DMS53 treated with DMSO at 0.1 percent for 48 hours (cell line): ENCODE measurements around the gene CDCP2.
"Not testable (repeated sequence)": the region's sequence is repeated elsewhere in the genome, so short reads cannot be mapped to it uniquely, and the experiment has no call there.

Experiments used
- DNase-seq: peaks from one replicate; lab custom pipeline; 2025; ENCODE audit not compliant: unreplicated experiment; lab: John Stamatoyannopoulos, UW

The CDCP2 gene

GRCh38 chr1:54118704-54119103 lies 34.1 kb downstream of the CDCP2 start:
- no peak for DNase-seq

GRCh38 chr1:54117815-54118563 lies 34.8 kb downstream of the CDCP2 start:
- no peak for DNase-seq

- no peak for DNase-seq
Measured at GRCh38 chr1:54115520-54115919, 37.3 kb downstream of the CDCP2 start.

- DNase-seq: no peak
Measured at GRCh38 chr1:54114955-54115354, 37.8 kb downstream of the CDCP2 start.

GRCh38 chr1:54114001-54114400 lies 38.8 kb downstream of the CDCP2 start:
- DNase-seq: no peak

GRCh38 chr1:54112705-54113368 lies 40.0 kb downstream of the CDCP2 start:
- DNase-seq: no peak

- DNase-seq: no peak
Measured at GRCh38 chr1:54112027-54112426, 40.8 kb downstream of the CDCP2 start.

- no peak for DNase-seq
Measured at GRCh38 chr1:54111624-54112023, 41.2 kb downstream of the CDCP2 start.

- no peak for DNase-seq
Measured at GRCh38 chr1:54110996-54111395, 41.8 kb downstream of the CDCP2 start.

- no peak for DNase-seq
Measured at GRCh38 chr1:54109129-54110090, 43.4 kb downstream of the CDCP2 start.

- no peak for DNase-seq
Measured at GRCh38 chr1:54108156-54108555, 44.6 kb downstream of the CDCP2 start.

- DNase-seq: no peak
Measured at GRCh38 chr1:54107131-54107530, 45.7 kb downstream of the CDCP2 start.

GRCh38 chr1:54105736-54106269 lies 47.0 kb downstream of the CDCP2 start:
- no peak for DNase-seq

- no peak for DNase-seq
Measured at GRCh38 chr1:54105080-54105479, 47.7 kb downstream of the CDCP2 start.

GRCh38 chr1:54104613-54105012 lies 48.2 kb downstream of the CDCP2 start:
- not testable (repeated sequence) for DNase-seq

GRCh38 chr1:54103414-54103813 lies 49.4 kb downstream of the CDCP2 start:
- DNase-seq: no peak

GRCh38 chr1:54100500-54100899 lies 52.3 kb downstream of the CDCP2 start:
- no peak for DNase-seq

GRCh38 chr1:54099061-54099610 lies 53.7 kb downstream of the CDCP2 start:
- no peak for DNase-seq

GRCh38 chr1:54096877-54097240 lies 55.9 kb downstream of the CDCP2 start:
- DNase-seq: no peak

- DNase-seq: no peak
Measured at GRCh38 chr1:54096227-54096876, 56.4 kb downstream of the CDCP2 start.
